Measurements from ENCODE around the gene KLHL26. TPM values are rescaled to one million over a fixed set of nuclear protein-coding genes. Genes with fewer than 3 reads are reported as not detected.
A peak's percentile ranks its signal among the peaks of the same experiment; 100 is the strongest.

The KLHL26 gene
- total RNA-seq, 4 donors from 2014 or later: 7.0 to 15.7 (median 7.6) TPM

DNA sequence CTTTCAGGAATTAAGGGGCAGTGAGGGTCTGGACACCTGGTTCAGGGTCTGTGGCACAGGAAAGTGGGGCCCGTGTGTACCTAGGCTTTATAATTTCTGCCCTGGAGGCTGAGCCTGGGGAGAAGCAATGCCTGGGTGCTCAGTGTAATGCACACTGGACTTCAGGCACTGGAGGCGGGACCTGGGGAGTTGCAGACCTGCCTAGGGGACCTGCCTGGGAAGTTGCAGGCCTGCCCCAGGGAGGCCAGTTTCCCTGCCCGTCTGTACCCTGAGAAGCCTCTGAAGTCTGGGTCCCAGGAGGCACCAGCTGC is 26.6 kb upstream of the KLHL26 start:
- no peak for DNase-seq
- no peak overlapping the region for H3K27ac ChIP-seq
- peaks cover 13 to 46% (median 38%) of the 10 kb centered on the region in 4 donors for H3K4me1 ChIP-seq
- intact Hi-C loops (cut with DNase I; ENCODE audit: low total_unique reads): no loop called here
- H3K27me3 ChIP-seq: peaks cover 96% of the 10 kb centered on the region
- no peaks in the 10 kb centered on the region for H3K36me3 ChIP-seq
- in situ Hi-C loops (cut with MboI; ENCODE audit: low pct_ligation_motif_present in 1 of 4, low pct_unique_long_range_greater_than_20kb in 1 of 4, low sequenced_read_pairs in 3 of 4): loop anchor here in 1 of 4 donors (25.0 kb wide), 1 partner anchor 202 kb away; no protein-coding TSS in a partner anchor
- H3K4me3 ChIP-seq: no peak overlapping the region
- WGBS, 2 donors (ENCODE audit: low coverage in 1 of 2): 27% methylated on average over 3 of the region's 3 CpGs; no CpG with 5 or more reads in 1 of the 2 donors
- H3K9me3 ChIP-seq: no peaks in the 10 kb centered on the region
- TF ChIP-seq POLR2A (IDR thresholded peaks at IDR 0.05) (no peak), EP300 (IDR thresholded peaks at IDR 0.05; ENCODE audit: low read depth) (no peak), POLR2AphosphoS5 (IDR thresholded peaks at IDR 0.05) (no peak)
- TF ChIP-seq, protein P1, sequence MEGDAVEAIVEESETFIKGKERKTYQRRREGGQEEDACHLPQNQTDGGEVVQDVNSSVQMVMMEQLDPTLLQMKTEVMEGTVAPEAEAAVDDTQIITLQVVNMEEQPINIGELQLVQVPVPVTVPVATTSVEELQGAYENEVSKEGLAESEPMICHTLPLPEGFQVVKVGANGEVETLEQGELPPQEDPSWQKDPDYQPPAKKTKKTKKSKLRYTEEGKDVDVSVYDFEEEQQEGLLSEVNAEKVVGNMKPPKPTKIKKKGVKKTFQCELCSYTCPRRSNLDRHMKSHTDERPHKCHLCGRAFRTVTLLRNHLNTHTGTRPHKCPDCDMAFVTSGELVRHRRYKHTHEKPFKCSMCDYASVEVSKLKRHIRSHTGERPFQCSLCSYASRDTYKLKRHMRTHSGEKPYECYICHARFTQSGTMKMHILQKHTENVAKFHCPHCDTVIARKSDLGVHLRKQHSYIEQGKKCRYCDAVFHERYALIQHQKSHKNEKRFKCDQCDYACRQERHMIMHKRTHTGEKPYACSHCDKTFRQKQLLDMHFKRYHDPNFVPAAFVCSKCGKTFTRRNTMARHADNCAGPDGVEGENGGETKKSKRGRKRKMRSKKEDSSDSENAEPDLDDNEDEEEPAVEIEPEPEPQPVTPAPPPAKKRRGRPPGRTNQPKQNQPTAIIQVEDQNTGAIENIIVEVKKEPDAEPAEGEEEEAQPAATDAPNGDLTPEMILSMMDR (IDR thresholded peaks at IDR 0.05): no peak

DNA sequence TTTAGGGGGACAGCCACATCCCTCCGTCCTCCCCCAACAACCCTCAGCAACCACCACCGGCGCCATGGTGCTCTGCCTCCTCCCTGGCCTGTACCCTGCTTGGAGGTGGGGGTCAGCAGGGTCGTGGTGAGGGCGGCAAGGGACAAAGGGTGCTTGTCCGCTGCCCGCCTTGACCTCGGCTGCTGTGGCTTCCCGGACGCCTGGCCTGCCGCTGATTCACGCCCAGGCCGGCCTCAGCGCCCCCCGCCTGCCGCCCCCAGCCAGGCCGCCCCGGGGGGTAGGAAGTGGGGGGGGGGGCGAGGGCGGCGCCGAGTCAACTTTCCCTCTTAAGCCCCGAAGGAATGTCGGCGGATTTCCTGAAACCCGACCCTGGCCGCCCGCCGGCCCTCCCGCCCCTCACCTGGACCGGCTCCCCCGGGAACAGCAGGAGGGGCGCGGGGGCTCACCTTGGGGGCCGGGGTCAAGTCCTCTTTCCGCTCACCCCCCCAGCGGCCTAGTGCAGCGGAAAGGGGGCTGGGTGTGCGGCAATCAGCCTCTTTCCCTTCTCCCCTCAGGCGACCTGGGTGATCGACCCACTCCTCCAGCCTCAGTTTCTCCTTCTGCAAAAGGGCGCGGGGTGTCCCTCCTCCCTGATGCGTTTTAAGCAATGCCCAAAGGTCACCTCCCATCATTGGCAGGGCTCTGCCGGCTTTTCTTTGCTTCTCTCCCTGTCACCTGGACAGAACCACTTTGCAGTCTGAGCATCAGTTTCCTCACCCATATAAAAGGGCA is 26.1 kb upstream of the KLHL26 start:
- no peaks in the 10 kb centered on the region for H3K9me3 ChIP-seq
- no peaks in the 10 kb centered on the region for H3K36me3 ChIP-seq
- TF ChIP-seq EP300 (IDR thresholded peaks at IDR 0.05; ENCODE audit: low read depth) (no peak), POLR2A (IDR thresholded peaks at IDR 0.05) (no peak), POLR2AphosphoS5 (IDR thresholded peaks at IDR 0.05) (no peak)
- TF ChIP-seq, protein P1 (IDR thresholded peaks at IDR 0.05): no peak
- peaks cover 13 to 46% (median 38%) of the 10 kb centered on the region in 4 donors for H3K4me1 ChIP-seq
- no peak for DNase-seq
- in situ Hi-C loops (cut with MboI; ENCODE audit: low pct_ligation_motif_present in 1 of 4, low pct_unique_long_range_greater_than_20kb in 1 of 4, low sequenced_read_pairs in 3 of 4): loop anchor here in 1 of 4 donors (25.0 kb wide), 1 partner anchor 202 kb away; no protein-coding TSS in a partner anchor
- peaks cover 96% of the 10 kb centered on the region for H3K27me3 ChIP-seq
- H3K4me3 ChIP-seq: no peak overlapping the region
- intact Hi-C loops (cut with DNase I; ENCODE audit: low total_unique reads): no loop called here
- H3K27ac ChIP-seq: no peak overlapping the region
- WGBS, 2 donors (ENCODE audit: low coverage in 1 of 2): 5% methylated on average over 35 of the region's 45 CpGs; no CpG with 5 or more reads in 1 of the 2 donors

GRCh38 chr19:18611327-18612050 is 25.3 kb upstream of the KLHL26 start:
- peak overlapping the region in 1 of 4 donors; percentile 55 for H3K4me3 ChIP-seq
- H3K36me3 ChIP-seq: no peaks in the 10 kb centered on the region
- DNase-seq: no peak
- no peaks in the 10 kb centered on the region for H3K9me3 ChIP-seq
- peaks cover 13 to 41% (median 36%) of the 10 kb centered on the region in 4 donors for H3K4me1 ChIP-seq
- no peak overlapping the region for H3K27ac ChIP-seq
- TF ChIP-seq POLR2AphosphoS5 (IDR thresholded peaks at IDR 0.05) (no peak), POLR2A (IDR thresholded peaks at IDR 0.05) (no peak), EP300 (IDR thresholded peaks at IDR 0.05; ENCODE audit: low read depth) (no peak)
- TF ChIP-seq, protein P1 (IDR thresholded peaks at IDR 0.05): no peak
- 5% methylated on average over 27 of the region's 62 CpGs; no CpG with 5 or more reads in 1 of the 2 donors for WGBS, 2 donors (ENCODE audit: low coverage in 1 of 2)
- peaks cover 96% of the 10 kb centered on the region for H3K27me3 ChIP-seq
- in situ Hi-C loops (cut with MboI; ENCODE audit: low pct_ligation_motif_present in 1 of 4, low pct_unique_long_range_greater_than_20kb in 1 of 4, low sequenced_read_pairs in 3 of 4): loop anchor here in 1 of 4 donors (25.0 kb wide), 1 partner anchor 201 kb away; no protein-coding TSS in a partner anchor
- intact Hi-C loops (cut with DNase I; ENCODE audit: low total_unique reads): no loop called here

Measured in transverse colon (tissue), 4 donors.